ENCODE data around the gene ADAMTS3.

ADAMTS3 gene

GRCh38 chr4:72496119-72496518 is 72.9 kb downstream of the ADAMTS3 start:
- Histone ChIP-seq H3K27ac (ENCODE audit: extremely low read depth, low read depth, low read length) (no peak overlapping the region), H3K9me3 (ENCODE audit: control insufficient read depth, insufficient read depth, low read depth, low read length) (no peaks in the 10 kb centered on the region), H3K4me1 (ENCODE audit: control insufficient read depth, insufficient read depth, low read length) (no peaks in the 10 kb centered on the region), H3K36me3 (ENCODE audit: control insufficient read depth in 2 of 2, insufficient read depth in 1 of 2, low read length in 2 of 2) (no peaks in the 10 kb centered on the region), H3K4me3 (ENCODE audit: low read depth, low read length) (no peak overlapping the region)
- ChIA-PET POLR2A (no interaction called here), CTCF (interaction anchor here (0.6 to 1.0 kb wide), 3 partner anchors 30 to 774 kb away, joined by 3 to 5 read pairs (median 3); no protein-coding TSS in a partner anchor)
- TF ChIP-seq ZBTB11 (tag by site-specific recombination; conservative IDR thresholded peaks at IDR 0.05; ENCODE audit: low read depth), result no peak
- TF ChIP-seq OSR2 (tag by site-specific recombination; IDR thresholded peaks at IDR 0.05), result no peak
- 0 out of 2 replicates have a peak, but pooled peaks have one; percentile 10 for TF ChIP-seq ZNF654 (tag by site-specific recombination; IDR thresholded peaks at IDR 0.05; ENCODE audit: low read depth)
- no peak for TF ChIP-seq ZFP69B (tag by site-specific recombination; IDR thresholded peaks at IDR 0.05)
- no peak for TF ChIP-seq ZNF791 (tag by site-specific recombination; IDR thresholded peaks at IDR 0.05)

- H3K4me1 ChIP-seq (ENCODE audit: control insufficient read depth, insufficient read depth, low read length), result no peaks in the 10 kb centered on the region
- no peak overlapping the region for H3K4me3 ChIP-seq (ENCODE audit: low read depth, low read length)
- TF ChIP-seq ZNF624 (tag by site-specific recombination; IDR thresholded peaks at IDR 0.05), result no peak
- TF ChIP-seq SETDB1 (IDR thresholded peaks at IDR 0.05; ENCODE audit: insufficient read length, low read length), result peak; percentile 31
- no peaks in the 10 kb centered on the region for H3K36me3 ChIP-seq (ENCODE audit: control insufficient read depth in 2 of 2, insufficient read depth in 1 of 2, low read length in 2 of 2)
- POLR2A ChIA-PET, result no interaction called here
- CTCF ChIA-PET, result no interaction called here
- H3K27ac ChIP-seq (ENCODE audit: extremely low read depth, low read depth, low read length), result no peak overlapping the region
- H3K9me3 ChIP-seq (ENCODE audit: control insufficient read depth, insufficient read depth, low read depth, low read length), result no peaks in the 10 kb centered on the region
Observed at GRCh38 chr4:72494156-72494555, 74.9 kb downstream of the ADAMTS3 start.

- Histone ChIP-seq H3K36me3 (ENCODE audit: control insufficient read depth in 2 of 2, insufficient read depth in 1 of 2, low read length in 2 of 2) (no peaks in the 10 kb centered on the region), H3K9me3 (ENCODE audit: control insufficient read depth, insufficient read depth, low read depth, low read length) (no peaks in the 10 kb centered on the region), H3K4me1 (ENCODE audit: control insufficient read depth, insufficient read depth, low read length) (no peaks in the 10 kb centered on the region), H3K4me3 (ENCODE audit: low read depth, low read length) (no peak overlapping the region), H3K27ac (ENCODE audit: extremely low read depth, low read depth, low read length) (no peak overlapping the region)
- ChIA-PET CTCF (no interaction called here), POLR2A (no interaction called here)
- TF ChIP-seq FEZF1 (tag by site-specific recombination; IDR thresholded peaks at IDR 0.05) (no peak), ZBTB26 (tag by site-specific recombination; optimal IDR thresholded peaks at IDR 0.05) (no peak), ZNF311 (tag by site-specific recombination; IDR thresholded peaks at IDR 0.05; ENCODE audit: borderline replicate concordance) (no peak), ZFHX2 (tag by site-specific recombination; conservative IDR thresholded peaks at IDR 0.05) (no peak), ZNF280C (tag by site-specific recombination; IDR thresholded peaks at IDR 0.05) (no peak), ZNF629 (tag by site-specific recombination; IDR thresholded peaks at IDR 0.05) (no peak), ZNF341 (tag by site-specific recombination; IDR thresholded peaks at IDR 0.05; ENCODE audit: low read depth) (no peak)
Observed at GRCh38 chr4:72489267-72489666, 79.8 kb downstream of the ADAMTS3 start.

Data from HEK293 (cell line).